GM19351 (cell line): ENCODE data around the gene SLC7A6OS.
A peak's percentile ranks its signal among the peaks of the same experiment; 100 is the strongest.

Experiments used
- ATAC-seq: cut with Tn5 transposase; IDR thresholded peaks from one replicate; pipeline ENCODE4 v1.9.1; 2021; ENCODE audit warnings: mild to moderate bottlenecking, moderate library complexity; ENCODE audit not compliant: unreplicated experiment

Gene SLC7A6OS

DNA sequence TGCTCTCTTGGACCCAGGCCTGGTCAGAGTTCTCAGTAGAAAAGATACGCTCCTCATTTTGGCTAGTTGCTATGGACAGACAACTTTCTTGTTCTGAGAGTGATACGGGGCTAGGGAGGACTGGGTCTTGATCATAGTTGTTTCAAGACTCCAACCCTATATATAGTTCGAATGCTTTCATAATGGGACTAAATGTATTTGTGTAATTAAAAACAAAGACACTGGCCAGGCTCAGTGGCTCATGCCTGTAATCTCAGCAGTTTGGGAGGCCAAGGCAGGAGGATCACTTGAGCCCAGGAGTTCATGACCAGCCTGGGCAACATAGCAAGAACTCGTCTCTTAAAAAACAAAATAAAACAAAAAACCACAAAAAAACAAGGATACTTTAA lies 28.7 kb downstream of the SLC7A6OS start:
- ATAC-seq: no peak

GRCh38 chr16:68281368-68282063 lies 29.2 kb downstream of the SLC7A6OS start:
- no peak for ATAC-seq

GRCh38 chr16:68279726-68280558 lies 30.8 kb downstream of the SLC7A6OS start:
- ATAC-seq: no peak

DNA sequence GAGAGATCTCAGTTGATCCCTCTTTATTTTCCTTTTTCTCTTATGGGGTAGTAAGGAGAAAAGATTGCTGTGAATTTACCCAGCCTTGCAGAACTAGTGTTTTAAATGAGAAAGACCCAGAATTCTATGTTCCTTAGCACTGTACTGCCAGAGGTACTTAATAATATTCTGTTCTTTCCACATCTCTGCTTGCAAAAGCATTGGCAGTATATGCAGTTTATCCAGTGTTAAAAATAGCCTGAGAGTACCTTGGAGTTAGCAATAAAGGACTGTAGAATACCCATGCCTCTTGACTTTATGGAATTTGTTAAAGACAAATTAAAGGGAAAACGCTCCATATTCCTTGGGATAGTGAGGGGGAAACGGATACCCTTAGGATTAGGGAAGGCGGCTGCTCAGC lies 34.5 kb downstream of the SLC7A6OS start:
- no peak for ATAC-seq

GRCh38 chr16:68275611-68276191 lies 35.0 kb downstream of the SLC7A6OS start:
- ATAC-seq: peak; percentile 66

- no peak for ATAC-seq
Measured at GRCh38 chr16:68274441-68274840, 36.3 kb downstream of the SLC7A6OS start.

DNA sequence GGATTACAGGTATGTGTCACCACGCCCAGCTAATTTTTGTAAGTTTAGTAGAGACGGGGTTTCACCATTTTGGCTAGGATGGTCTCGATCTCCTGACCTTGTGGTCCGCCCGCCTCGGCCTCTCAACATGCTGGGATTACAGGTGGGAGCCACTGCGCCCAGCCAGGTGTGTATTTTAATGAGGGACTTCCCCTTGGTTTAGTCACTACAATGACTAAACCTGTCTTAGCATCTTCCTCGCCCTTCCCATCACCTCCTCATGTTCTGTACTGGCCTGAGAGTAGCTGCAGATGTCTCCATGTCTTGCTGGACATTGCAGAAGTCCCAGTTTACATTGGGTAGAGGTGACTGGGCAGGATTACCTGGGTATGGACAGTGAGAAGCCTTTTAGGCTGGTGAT lies 36.9 kb downstream of the SLC7A6OS start:
- no peak for ATAC-seq

DNA sequence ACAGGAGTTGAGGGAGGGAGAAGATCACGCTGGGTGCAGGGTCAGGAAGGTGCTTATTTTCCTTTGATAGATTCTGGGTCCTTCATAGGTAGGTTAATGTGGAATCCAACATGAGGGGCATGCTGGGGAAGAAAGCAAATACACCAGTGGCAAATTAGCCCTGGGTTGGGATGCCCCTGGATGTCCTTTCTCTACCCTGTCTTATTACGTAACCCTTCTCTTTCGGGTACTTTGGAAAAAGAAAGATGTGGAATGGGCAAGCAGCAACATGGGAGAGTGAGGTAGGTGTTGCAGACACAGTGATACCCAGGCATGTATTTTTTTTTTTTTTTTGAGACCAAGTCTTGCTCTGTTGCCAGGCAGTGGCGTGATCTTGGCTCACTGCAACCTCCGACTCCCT lies 37.3 kb downstream of the SLC7A6OS start:
- ATAC-seq: no peak

- ATAC-seq: no peak
Measured at GRCh38 chr16:68272507-68273209, 38.1 kb downstream of the SLC7A6OS start.

GRCh38 chr16:68270353-68270752 lies 40.4 kb downstream of the SLC7A6OS start:
- ATAC-seq: no peak

DNA sequence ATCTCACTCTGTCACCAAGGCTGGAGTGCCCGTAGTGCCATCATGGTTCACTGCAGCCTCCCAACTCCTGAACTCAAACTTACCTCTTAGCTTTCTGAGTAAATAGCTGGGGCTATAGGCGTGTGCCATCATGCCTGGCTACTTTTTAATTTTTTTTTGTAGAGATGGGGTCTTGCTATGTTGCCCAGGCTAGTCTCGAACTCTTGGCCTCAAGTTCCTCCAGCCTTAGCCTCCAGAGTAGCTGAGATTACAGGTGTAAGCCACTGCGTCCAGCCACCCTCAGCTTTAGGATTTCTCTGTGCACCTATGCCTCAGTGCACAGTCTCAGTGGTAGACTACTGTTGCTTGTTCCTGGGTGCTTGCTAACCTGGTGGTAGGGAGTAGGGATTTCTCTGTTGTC lies 41.0 kb downstream of the SLC7A6OS start:
- ATAC-seq: no peak

DNA sequence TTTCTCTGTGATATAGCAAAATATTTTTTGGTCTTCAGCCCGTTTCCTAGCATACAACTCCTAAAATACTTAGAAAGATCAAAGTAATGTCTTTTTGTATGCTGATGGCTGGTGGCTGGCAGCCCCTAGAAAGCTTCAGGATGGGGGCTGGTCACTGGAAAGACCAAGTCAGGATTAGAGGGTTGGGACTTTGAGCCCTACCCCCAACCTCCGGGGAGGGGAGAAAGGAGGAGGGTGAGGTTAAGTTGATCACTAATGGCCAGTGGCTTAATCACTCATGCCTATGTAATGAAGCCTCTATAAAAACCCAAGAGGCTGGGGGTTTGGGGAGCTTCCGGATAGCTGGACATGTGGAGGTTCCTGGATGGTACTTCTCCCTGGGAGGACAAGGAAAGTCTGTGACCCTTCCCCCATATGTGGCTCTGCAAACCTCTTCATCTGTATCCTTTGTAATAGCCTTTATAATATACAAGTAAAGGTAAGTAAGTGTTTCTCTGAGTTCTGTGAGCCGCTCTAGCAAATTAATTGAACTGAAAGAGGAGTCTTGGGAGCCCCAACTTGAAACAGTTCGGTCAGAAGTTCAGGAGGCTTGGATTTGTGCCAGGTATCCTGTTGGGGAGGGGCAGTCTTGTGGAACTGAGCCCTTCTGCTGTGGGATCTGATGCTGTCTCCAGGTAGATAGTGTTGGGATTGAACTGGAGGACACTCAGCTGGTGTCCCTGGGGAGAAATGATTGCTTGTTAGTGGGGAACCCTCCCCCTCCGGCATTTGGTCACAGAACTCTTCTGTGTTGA lies 42.9 kb downstream of the SLC7A6OS start:
- no peak for ATAC-seq

GRCh38 chr16:68265078-68265920 lies 45.4 kb downstream of the SLC7A6OS start:
- peak; percentile 4 for ATAC-seq

DNA sequence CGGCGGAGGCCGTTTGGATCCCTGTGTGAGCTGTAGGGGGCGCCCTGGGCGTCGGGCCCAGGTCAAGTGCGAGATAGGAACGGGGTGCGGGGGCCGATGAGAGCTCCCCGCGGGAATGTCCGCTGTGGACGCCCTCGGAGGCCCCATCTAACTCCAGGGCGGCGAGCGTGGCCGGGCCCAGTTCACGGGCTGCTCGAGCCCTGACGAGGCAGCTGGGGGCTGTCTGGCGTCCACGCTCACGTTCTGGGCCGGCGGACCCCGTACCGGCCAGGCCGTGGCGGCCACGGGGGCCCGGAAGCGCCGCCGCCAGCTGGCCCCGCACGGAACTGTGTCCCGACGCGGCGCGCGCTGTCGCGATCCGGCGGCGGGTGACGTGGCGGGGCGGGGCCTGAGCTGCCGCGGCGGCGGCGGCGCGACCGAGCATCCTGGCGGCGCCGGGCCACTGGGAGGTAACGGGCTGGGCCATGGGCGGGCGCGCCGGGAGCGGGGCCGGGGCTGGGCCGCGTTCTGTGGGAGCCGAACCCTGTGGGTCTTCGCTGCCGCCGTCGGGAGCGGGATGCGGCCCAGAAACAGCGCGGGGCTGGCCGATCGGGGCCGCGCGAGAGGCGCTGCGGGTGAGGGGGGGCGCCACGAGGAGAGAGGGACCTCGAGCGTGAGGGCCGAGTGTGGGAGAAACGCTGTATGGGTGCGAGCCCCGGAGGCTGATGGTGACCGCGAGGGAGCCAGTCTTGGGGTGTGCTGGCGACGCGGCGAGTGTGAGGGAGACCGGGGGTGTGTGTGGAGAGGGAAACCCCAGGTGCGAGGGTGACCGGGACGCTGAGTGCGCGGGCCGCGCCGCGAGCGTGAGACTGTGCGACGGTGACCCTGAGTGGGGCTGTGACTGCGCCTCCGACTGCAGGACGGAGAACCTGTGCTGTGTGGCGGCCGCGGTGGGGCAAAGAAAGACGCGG lies 46.3 kb downstream of the SLC7A6OS start, which contains the start of gene SLC7A6:
Gene SLC7A6 (plus strand): TSS at position 399 of the 950 bp plus-strand sequence. CDS start 10,201 bp downstream, outside the sequence.
- ATAC-seq: peak; percentile 67

GRCh38 chr16:68263559-68264127 lies 47.1 kb downstream of the SLC7A6OS start:
- ATAC-seq: no peak

GRCh38 chr16:68259007-68259825 lies 51.5 kb downstream of the SLC7A6OS start:
- ATAC-seq: no peak
